ENCODE measurements around the gene UGT2A1.
A peak's percentile ranks its signal among the peaks of the same experiment; 100 is the strongest.
"Not testable (repeated sequence)": the region's sequence is repeated elsewhere in the genome, so short reads cannot be mapped to it uniquely, and the experiment has no call there.

Gene UGT2A1

DNA sequence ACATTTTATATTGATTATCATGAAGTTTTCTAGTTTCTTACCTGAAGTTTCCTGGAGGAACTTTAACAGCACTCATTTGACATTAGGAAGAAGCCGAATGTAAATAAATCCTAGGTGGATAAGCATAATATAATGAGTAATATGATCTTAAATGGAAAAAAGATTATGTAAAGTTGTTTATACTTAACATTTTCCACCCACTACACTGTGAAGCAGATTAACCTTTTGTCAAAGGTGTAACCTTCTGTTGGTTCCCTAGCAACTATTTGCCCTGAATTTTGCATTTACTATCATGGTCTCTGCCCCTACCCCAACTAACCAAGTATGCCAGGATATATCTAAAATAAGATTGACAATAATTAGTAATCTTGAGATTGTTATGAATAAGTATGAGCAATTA, at the start of gene UGT2A1:
TSS of gene UGT2A1 (minus strand) at position 101 of the 400 bp plus-strand sequence. CDS start 5,603 bp downstream, outside the sequence.
- DNase-seq: no peak

DNA sequence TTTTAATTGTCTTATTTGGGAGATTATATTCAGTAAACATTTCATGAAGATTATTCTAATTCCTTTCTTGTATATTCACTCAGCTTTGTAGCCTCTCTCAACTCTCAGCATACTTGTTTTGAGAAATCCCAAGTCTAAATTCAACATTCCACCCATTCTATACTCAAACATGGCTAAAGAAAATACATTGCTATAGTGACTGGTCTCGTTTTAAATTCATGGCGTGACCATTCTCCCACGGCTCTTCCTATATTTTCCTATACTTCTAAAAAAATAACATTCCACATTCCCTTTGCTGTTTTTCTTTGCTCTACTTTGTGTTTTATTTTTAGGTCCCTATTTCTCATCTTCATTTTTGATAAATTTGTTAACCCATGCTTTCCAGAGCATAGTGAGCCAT, 49.2 kb upstream of the UGT2A1 start:
- no peak for DNase-seq

DNA sequence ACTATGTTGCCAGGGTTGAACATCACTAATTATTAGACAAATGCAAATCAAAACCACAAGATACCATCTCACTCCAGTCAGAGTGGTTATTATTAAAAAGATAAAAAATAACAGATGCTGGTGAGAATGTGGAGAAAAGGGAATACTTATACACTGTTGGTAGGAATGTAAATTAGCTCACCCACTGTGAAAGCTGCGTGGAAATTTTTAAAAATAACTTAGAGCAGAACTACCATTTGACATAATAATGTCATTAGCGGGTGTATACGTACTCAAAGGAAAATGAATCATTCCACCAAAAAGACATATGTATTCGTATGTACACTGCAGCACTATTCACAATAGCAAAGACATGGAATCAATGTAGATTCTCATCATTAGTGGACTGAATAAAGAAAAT, 48.6 kb upstream of the UGT2A1 start:
- no peak for DNase-seq

DNA sequence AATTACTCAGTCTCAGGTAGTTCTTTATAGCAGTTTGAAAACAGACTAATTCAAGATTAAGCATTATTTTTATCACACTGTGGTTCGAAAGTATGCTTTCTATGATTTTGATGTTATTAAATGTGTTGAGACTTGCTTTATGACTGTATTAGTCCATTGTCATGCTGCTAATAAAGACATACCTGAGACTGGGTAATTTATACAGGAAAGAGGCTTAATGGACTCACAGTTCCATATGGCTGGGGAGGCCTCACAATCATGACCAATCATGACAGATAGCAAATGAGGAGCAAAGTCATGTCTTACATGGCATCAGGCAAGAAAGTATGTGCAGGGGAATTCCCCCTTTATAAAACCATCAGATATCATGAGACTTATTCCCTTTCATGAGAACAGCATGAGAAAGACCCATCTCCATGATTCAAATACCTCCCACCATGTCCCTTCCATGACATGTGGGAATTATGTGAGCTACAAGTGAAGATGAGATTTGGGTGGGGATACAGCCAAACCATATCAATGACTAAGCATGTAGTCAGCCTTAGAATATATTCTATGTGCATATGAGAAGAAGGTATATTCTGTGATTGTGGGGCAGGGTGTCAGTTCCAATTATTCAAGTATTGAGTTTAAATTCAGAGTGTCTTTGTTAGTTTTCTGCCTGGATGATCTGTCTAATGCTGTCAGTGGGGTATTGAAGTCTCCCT, 44.6 kb upstream of the UGT2A1 start:
- no peak for DNase-seq

DNA sequence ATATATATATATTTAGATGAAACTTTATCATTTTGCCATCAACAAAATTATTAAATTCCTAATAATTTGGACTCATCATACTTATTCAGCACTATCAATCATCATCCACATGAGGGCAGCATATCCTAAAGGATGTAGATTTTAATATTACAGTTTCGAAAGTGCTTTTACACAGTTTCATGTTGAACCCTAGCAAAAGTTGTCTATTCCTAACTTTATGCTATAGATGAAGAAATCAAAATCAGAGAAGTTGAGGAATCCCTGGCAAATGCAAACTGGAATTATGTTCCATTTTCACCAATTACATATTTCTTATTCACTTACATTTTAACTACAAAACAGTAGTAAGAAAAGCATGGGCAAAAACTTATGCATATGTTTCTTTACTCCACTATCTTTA, 36.6 kb upstream of the UGT2A1 start:
- peak; percentile 53 for DNase-seq

DNA sequence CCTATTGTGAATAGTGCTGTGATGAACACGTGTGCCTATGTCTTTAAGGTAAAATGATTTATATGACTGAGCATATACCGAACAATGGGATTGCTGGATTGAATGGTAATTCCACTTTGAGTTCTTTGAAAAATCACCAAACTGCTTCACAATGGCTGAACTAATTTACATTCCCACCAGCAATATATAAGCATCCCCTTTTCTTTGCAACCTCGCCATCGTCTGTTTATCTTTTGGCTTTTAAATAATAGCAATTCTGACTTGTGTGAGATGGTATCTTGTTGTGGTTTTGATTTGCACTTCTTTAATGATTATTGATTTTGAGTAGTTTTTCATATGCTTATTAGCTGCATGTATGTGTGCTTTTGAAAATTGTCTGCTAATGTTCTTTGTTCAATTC, 31.8 kb upstream of the UGT2A1 start:
- DNase-seq: no peak

DNA sequence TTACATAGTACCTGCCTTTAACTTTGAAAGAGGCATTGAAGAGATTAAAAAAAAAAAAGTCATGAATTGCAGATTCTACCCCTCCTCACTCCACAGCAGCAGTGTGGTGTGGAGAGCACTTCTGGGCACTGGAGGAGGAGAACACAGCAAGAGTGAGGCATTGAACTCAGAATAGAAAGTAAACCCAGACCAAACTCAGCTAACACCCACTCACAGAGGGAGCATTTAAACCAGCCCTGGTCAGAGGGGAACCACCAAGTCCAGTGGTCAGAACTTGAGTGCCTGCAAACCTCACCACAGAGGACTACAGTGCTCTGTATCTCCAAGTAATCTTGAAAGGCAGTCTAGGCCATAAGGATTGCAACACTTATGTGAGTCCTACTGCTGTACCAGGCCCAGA, 15.6 kb upstream of the UGT2A1 start:
- no peak for DNase-seq

DNA sequence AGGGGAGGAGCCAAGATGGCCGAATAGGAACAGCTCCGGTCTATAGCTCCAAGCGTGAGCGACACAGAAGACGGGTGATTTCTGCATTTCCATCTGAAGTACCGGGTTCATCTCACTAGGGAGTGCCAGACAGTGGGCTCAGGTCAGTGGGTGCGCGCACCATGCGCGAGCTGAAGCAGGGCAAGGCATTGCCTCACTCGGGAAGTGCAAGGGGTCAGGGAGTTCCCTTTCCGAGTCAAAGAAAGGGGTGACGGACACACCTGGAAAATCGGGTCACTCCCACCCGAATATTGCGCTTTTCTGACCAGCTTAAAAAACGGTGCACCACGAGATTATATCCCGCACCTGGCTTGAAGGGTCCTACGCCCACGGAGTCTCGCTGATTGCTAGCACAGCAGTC, 11.0 kb upstream of the UGT2A1 start:
- DNase-seq: not testable (repeated sequence)

DNA sequence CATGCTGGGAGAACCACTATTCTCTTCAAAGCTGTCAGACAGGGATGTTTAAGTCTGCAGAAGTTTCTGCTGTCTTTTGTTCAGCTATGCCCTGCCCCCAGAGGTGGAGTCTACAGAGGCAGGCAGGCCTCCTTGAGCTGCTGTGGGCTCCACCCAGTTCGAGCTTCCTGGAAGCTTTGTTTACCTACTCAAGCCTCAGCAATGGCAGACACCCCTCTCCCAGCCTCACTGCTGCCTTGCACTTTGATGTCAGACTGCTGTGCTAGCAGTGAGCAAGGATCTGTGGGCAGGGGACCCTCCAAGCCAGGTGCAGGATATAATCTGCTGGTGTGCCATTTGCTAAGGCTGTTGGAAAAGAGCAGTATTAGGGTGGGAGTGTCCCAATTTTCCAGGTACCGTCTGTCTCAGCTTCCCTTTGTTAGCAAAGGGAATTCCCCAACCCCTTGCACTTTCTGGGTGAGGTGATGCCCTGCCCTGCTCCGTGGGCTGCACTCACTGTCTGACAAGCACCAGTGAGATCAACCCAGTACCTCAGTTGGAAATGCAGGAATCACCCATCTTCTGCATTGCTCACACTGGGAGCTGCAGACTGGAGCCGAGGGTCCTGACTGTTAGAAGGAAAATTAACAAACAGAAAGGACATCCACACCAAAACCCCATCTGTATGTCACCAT, 8.2 kb upstream of the UGT2A1 start:
- DNase-seq: not testable (repeated sequence)

DNA sequence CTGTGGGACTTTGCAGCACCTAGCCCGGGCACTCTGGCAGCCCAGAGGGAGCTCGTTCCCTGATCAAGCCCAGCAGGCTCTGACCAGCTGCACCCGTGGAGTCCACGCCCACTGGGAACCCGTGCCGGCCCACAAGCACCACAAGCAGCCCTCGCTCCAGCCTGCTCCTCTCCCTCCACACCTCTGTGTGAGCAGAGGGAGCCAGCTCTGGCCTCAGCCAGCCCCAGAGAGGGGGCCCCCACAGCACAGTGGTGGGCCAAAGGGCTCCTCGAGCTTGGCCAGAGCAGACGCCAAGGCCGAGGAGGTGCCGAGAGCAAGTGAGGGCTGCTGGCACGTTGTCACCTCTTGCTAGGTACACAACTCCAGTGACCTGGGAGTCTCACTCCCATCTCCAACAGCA, 5.1 kb upstream of the UGT2A1 start:
- DNase-seq: no peak

DNA sequence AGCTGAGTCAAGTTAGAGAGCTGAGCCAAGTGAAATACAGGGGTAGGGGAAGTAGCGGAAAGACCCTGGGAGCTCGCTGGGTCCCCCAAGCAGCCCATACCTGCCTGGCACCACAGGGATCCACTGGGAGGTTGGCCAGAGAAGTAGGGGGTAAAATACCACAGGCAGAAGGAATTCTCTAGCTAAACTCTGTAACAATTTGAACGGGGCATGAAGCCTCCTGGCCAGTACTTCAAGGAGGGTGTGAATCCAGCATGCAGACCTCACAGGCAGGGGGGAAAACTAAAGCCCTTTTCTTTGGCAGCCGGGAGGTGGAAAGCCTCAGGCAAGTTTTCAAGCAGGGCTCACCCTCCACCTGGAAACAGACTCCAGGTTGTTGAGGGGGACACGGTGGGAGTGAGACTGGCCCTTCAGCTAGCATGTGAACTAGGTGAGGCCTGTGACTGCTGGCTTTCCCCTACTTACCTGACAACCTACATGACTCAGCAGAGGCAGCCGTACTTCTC, 3.7 kb upstream of the UGT2A1 start:
- no peak for DNase-seq

DNA sequence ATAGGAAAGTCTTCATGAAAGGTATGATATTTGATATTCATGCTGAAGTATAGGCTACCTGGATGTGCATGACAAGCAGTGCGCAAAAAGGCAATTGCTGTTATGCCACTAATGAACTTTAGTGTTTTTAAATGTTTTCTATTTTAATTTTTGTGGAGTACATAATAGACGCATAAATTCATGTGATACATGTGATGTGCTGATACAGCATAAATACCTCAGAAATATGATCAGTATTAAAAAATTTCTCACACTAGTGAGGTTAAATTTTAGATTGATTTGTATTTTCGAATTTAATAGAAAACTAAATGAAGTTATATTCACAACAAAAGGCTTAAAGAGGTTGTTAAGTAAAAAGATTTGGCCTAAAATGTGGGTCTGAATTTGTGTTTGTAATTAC, 2.2 kb downstream of the UGT2A1 start:
- no peak for DNase-seq

DNA sequence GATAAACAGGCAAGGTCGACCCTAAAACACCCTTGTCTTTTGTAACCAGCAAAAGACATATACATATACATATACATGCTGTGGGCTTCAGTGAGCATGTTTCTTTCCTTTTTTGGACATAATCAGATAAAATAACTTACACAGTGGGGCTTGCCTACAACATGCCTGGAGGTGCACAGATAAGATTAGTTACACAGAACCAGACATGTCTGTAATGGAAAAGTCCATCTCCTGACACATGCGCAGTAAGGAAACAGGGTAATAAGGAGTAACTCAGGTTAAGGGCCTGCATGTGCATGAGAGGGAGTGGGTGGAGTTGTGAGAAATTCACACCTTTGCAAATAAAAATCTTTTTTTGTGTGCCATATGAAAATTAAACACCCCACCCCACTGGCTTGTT, 3.4 kb downstream of the UGT2A1 start:
- no peak for DNase-seq

DNA sequence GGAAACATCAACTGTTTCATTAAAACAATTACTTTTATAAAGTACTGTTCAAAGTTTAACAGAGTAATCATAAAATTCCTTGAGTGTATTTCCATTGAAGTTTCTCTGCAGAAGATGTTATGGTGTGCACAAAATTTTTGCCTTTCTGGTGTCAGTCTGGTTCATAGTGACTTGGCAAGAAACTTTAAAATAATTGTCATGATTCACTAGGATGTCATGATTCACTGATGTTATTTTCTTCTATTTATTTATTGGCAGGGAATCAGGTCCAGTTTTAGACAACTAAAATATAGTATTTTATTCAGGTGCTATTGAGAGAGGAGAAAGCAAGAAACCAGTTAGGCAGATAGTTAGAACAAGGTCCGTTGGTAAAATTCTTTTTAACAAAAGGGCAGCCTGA, 3.8 kb downstream of the UGT2A1 start:
- DNase-seq: no peak

DNA sequence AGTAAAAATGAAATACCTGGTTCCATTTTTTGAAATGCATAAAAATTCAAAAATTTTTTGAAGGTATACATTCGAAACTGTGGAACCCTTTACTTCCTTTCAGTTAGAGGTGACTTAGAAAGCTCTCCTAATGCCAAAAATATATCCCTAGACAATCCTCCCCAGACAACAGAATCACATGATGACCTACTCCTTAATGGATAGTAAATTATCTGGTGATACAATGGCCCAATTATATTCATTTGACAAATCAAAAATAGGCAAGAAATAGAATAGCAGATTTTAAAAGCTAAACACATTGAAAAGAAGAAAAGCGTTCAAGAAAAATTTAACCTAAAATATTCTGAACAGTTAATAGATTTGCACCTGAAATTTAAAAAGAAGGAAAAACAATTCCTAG, 10.1 kb downstream of the UGT2A1 start:
- DNase-seq: no peak

DNA sequence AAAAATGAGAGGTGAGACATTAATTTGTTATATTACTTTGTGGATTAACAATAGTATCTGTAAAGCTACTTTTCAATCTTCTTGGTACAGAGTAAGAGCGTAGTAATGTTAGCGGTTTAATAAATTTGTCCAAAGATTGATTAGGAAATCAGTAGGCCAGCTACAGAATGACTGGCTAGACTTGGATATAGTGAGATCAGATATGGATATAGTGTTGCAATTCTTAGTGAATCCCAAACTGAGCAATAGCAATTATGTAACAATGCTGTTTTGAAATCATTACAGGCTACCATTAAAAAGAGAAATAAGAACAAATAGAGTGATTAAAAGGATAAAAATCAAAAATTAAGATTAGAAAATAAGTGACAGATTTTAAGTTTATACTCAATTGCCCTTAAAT, 12.8 kb downstream of the UGT2A1 start:
- DNase-seq: no peak

DNA sequence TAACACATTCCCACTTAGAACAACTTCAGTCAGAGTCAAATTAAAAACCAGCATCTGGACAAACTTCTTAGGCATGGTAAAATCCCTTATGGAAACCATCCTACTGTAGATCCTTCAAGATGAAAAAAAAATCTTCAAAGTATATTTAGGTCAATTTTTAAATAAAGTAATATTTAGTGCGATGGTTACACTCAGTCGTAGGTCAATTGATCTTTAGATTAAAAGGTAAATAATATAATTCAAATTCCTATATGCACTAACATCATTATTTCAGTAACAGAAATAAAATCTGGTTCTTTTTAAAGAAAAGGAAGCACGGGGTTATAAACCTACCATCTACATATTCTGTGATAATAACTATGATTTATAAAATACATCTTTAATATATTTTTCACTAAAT, 13.5 kb downstream of the UGT2A1 start, which contains the start of gene UGT2A2:
TSS of gene UGT2A2 (minus strand) at position 101 of the 400 bp plus-strand sequence. CDS start at position 99, 2 bp downstream.
- no peak for DNase-seq

DNA sequence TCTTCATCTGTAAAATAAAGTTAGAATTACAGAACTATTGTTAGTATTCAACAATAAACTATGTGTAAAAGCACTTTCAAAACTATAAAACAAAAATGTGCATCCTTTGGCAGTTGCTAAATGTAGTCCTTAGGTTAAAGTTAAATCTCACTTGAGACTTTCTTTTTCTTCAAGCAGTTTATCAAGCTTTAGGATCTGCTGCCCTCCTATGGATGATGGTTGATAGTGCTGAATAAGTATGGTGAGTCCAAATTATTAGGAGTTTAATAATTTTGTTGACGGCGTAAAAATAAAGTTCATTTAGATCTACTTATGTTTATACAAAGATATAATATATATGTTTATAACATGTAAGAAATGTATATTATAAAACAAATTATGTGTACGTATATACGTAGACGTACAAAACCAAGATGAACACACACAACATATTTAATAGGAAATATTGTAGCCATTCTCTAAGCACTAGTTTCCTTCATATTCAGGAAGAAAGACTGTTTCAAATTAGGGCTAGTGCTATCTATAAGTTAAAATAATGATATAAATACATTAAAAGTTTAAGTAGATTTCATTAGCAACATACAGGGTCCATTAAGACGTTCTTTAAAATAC, 35.9 kb downstream of the UGT2A1 start:
- DNase-seq: peak; percentile 74

DNA sequence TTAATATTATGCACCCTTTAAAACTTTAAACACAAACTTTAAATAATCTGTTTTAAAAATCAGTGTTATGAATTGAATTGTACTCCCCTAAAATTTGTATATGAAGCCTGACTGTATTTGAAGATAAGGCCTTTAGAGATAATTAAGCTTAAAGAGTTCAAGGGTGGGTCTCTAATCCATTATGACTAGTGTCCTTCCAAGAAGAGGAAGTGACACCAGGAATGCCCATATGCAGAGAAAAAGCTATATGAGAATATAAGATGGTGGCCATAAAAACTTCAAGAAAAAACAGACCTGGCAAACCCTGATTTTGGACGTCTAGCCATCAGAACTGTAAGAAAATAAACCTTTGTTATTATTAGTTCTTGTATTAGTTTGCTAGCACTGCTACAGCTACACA, 42.6 kb downstream of the UGT2A1 start:
- no peak for DNase-seq

DNA sequence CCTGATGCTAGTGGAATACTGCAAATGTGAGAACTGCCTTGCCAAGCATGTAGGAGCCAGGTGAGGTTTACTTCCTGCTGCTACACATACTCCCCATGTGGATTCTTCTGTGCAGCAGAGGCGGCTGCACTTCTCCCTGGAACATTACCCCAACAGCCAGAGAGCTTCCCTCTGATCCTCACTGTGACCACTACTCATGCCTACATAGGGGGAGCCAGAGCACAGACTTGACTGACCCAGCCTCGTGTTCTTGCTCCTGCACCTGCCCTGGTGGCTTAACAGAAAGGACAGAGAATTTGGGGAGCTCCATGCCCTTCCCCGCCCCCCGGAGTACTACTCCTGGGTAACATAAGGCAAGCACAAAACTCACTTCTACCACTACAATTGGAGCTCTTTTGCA, 52.0 kb downstream of the UGT2A1 start:
- DNase-seq: no peak

DNA sequence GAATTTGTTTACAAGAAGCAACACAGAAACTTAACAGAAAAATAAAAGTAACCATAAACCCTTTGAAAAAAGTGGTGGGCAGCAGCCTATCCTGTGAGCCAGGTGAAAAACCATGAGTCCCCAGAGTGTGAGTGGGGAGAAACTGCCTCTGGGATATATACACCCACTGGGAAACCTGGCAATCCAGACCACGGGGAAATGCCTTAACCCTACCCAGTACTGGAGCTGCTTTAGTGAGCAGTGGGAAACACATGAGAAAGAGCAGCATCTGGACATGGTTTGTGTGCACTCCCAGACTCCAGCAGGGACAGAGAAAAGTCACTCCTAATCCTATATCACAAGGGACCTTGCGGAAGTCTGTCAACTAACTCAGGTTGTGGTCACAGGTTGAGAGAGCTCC, 53.0 kb downstream of the UGT2A1 start:
- DNase-seq: no peak

DNA sequence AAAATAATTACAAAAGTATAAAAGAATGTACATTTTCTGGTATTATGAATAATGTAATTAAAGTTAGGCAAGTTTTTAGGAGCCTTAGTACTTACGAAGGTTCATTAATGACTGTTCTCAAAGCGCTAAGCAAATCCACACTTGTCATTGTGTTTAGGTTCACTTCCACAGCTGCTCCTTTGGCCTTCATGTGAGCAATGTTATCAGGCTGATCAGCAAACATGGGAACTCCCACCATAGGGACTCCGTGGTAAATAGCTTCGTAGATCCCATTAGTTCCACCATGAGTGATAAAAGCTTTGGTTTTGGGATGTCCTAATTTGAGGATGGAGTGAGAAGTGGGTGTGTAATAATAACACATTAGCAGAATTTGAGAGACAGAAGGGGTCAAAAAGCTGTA, 58.7 kb downstream of the UGT2A1 start:
- no peak for DNase-seq

DNA sequence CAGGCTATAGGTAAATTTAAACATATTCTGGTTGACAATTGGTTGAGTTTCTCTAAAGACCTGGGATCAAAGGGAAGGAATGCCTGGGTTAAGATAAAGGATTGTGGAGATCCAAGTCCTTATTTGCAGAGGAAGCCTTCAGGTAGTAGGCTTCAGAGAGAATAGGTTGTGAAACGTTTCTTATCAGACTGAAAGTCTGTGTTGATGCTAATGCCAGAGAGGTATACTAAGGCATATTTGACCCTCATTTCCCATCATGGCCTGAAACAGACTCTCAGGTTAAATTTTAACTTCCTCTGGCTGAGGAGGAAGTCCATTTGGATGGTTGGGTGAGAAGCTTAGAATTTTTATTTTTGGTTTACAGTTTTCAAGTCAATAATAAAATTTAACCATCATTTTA, 61.7 kb downstream of the UGT2A1 start:
- DNase-seq: peak; percentile 13

DNA sequence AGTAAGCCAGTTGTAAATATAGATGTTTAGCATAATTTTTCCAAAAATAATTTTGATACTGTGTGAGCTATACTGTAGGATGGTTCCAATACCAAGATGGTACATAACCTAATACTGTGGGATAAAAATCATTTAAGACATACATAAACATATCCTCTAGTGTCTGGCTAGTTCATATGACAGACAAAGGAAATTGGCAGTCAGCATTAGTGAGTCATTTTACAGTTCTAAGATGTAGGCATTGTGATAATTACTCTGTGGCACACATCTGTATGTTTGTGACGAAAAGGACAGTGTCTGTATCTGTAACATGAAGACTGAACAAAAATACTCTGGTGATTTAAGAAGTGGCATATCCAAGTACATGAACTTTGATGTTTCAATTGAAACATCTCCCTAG, 63.2 kb downstream of the UGT2A1 start:
- DNase-seq: no peak

Data from DMS53 (cell line).